GM12872 (cell line): ENCODE data around the gene SMARCB1.

Experiments used
- CTCF ChIP-seq: IDR thresholded peaks from 3 replicates; pipeline ENCODE4 v1.5.1; 2011; ENCODE audit warnings: low read depth, mild to moderate bottlenecking, low read length, moderate library complexity; ENCODE audit not compliant: insufficient read depth

SMARCB1 gene

GRCh38 chr22:23841736-23842445 is 55.1 kb downstream of the SMARCB1 start:
- TF ChIP-seq CTCF, result no peak

- TF ChIP-seq CTCF, result no peak
Measured at GRCh38 chr22:23842599-23842998, 55.8 kb downstream of the SMARCB1 start.

- TF ChIP-seq CTCF, result no peak
Measured at GRCh38 chr22:23844739-23845202, 58.0 kb downstream of the SMARCB1 start.

- no peak for TF ChIP-seq CTCF
Measured at GRCh38 chr22:23845265-23846080, 58.7 kb downstream of the SMARCB1 start.

- TF ChIP-seq CTCF, result no peak
Measured at GRCh38 chr22:23846081-23846469, 59.3 kb downstream of the SMARCB1 start.

GRCh38 chr22:23847310-23847920 is 60.6 kb downstream of the SMARCB1 start:
- no peak for TF ChIP-seq CTCF
